GM18870 (cell line): ENCODE data around the gene EPHB6.
A peak's percentile ranks its signal among the peaks of the same experiment; 100 is the strongest.

Experiments used
- ATAC-seq: cut with Tn5 transposase; IDR thresholded peaks from one replicate; pipeline ENCODE4 v1.9.1; 2021; ENCODE audit warnings: moderate library complexity; ENCODE audit not compliant: unreplicated experiment

EPHB6 gene

DNA sequence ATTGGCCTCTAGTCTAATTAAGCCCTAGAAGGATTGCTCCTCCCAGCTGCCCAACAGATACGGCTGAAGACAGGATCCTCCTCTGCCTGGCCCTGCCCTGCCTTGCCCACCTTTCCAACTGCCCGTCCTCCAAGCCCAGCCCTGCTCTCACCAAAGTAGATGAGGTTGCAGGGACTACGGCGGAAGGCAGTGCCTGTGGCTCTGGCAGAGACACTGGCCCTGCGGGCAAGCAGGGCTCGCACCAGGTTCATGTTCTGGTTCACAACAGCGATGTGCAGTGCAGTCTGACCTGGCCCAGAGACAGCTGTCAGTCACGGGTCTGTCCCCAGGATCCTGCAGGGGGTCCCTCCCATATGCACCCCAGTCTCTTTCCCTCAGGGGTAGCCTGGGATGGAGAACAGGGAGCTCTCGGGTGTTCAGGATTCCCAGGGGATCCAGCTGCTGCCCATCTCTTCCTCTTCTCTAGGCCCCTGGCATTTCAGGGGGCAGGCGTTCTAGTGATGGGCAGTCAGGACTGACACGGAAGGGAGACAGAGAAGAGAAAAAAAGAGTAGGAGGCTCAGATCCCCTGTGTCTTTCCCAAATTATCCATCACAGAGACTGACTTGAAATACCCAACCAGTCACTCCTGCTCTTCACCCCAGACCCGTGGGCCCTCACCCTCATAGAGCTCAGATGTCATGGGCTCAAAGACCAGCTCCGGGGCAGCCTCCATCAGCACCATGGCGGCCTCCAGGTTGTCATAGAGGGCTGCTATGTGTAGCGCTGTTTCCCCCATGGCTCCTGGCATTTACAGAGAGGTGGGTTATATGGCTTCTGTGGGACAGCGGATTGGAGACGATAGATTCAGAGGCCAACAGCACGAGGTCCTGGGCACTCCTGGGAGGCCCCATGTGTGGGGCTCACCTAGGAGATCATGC is 22.4 kb downstream of the EPHB6 start:
- no peak for ATAC-seq

GRCh38 chr7:142878315-142878714 is 23.4 kb downstream of the EPHB6 start:
- ATAC-seq: no peak

DNA sequence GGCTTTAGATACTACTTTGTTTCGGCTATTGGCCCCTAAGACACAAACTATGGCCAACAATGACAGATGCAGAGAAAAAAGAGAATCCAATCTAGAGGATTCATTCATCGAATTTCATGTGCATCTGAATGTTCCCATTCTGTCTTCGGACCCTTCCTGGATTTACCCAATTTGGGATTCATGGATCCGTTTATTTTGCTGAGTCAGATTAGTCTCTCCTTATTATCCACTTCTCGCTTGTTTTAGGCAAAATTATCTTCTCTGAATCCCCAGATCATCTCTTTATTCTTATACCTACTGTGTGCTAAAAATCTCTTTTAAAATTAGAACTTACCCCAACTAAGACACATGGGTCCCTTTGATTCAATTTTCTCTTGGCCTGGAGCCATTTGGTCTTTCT is 24.2 kb downstream of the EPHB6 start:
- no peak for ATAC-seq

- ATAC-seq: peak; percentile 51
These were observed 26.1 kb downstream of the EPHB6 start for GRCh38 chr7:142880876-142881505.

- ATAC-seq: no peak
These were observed 26.9 kb downstream of the EPHB6 start for GRCh38 chr7:142881586-142882337.

DNA sequence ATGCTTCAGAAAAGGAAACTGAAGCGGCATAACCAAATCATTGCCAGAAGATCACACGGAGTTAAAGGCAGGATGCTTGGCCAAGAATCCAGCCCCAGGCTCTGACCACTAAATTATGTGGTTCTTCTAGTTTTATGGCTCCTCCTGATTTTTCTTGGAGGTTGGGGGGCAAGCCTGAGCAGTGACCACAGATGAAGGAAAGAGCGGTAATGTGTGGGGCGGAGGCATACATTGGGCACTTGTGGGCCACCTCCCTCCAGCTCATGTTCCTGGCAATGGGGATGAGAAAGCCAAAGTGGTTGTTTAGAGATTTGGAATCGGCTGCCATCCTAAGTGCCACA is 27.4 kb downstream of the EPHB6 start:
- ATAC-seq: no peak

DNA sequence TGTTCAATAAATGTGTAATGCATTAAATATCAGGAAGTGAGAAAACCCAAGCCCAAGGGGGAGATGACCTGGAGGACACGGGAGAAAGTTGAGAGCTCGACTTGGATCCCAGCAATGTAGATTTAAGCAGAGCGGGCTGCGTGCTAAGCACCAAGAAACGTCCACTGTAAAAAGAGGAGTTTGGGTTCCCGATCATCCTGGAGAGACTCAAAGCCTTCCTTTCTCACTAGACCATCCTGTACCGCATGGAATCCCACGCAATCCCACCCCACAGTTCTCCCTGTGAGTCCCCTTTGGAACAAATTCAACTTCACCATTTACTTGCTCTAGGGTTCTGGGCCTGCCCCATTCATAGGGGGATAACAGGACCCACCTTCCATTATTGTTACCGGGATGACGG is 28.3 kb downstream of the EPHB6 start:
- no peak for ATAC-seq

GRCh38 chr7:142883571-142884285 is 28.9 kb downstream of the EPHB6 start:
- ATAC-seq: no peak

DNA sequence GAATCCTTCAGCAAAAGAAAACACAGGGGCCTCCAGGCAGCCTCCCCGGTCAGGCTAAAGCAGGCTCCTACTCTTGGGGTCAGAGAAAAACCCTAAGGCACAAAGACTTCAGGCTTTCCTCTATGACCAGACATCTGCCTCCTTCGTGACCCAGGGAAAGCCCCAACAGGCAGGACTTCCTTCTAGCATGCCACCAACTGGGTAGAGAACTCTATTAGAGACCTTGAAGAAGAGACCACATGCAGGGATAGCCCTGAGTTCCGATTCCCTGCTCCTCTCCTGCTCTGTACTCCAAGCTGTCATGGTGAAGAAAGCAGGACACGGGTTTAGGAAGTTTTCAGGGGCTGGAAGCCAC is 29.4 kb downstream of the EPHB6 start:
- ATAC-seq: no peak

- ATAC-seq: no peak
These were observed 30.7 kb downstream of the EPHB6 start, which contains the start of gene TRPV6 for GRCh38 chr7:142885311-142886230. TSS of gene TRPV6 (minus strand) at chr7:142885745.

DNA sequence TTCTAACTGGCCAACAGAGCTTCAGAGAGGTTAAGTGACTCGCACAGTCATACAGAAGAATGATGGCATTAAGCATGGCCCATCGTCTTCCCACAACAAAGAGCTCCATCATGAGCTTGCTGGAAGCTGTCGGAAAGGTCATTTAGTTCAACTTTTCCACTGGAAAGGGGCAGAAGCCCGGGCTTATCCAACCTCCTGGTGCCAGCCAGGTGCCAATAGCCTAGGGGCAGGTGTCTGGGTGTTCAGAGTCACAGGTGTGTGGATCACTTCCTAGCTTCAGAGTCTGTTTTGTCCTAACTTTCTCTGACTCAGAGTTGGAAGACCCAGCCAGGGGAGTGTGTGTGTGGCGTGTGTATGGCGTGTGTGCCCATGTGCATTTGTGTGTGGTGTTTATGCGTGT is 32.0 kb downstream of the EPHB6 start:
- no peak for ATAC-seq

DNA sequence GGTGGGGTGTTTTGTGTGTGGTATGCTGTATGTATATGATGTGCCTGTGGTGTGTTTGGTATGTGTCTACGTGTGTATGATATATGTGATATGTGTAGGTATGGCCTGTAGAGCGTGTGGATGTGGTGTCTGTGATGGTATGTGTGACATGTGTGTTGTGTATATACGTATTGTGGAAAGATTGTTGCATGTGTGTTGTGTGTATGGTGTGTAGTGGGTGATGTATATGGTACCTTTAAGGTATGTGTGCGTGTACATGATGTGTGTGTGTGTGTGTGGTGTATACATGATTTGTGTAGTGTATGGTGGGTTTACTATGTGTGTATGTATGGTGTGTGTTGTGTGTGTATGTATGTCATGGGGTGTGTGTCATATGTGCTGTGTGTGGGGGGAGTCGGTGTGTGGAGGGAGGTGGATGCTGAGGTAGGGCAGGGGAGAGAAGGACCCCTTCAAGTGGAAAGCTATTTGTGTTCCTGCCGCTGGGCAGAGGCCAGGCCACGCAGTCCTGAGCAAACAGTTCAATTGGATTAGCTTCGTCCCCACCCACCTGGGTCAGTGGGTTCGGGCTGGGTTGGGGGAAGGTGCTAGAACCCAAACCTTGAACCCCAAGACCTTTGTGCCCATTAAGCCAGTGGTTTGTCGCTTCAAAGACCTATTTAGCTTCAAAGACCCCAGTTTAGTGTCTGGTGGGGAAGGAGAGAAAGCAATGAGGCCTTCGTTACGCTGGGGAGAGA is 32.6 kb downstream of the EPHB6 start:
- ATAC-seq: no peak

- ATAC-seq: no peak
These were observed 34.9 kb downstream of the EPHB6 start for GRCh38 chr7:142889816-142890215.

GRCh38 chr7:142890874-142891485 is 36.1 kb downstream of the EPHB6 start:
- ATAC-seq: no peak

DNA sequence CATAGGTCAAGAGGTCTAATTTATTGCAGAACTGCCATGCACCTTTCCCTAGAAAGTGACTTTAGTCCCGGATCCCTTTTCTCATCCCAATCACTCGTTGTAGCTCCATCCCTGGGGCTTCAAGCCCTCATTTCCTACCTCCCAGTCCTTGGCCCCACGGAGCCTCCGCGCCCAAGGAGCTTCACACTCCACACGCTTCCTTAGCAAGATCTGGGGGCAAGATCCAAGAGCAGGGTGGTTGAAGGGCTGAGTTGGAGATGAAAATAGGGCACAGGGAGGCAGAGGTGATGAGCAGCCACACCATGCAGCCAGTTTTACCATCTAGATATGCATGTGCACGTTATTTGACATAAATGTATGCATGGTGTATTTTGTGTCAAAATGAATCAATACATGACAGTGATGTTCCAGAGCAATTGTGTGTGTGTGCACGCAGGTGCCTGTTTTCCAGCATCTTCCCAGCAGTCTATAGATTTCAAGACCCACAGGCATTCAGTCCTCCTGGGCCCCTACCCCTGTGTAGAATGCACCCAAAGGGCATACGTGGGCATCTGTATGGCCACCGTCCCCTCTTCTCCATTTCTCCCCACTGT is 36.7 kb downstream of the EPHB6 start:
- no peak for ATAC-seq

- ATAC-seq: no peak
These were observed 38.1 kb downstream of the EPHB6 start for GRCh38 chr7:142892951-142893350.

GRCh38 chr7:142894112-142894984 is 39.5 kb downstream of the EPHB6 start:
- no peak for ATAC-seq
